ENCODE results near the gene HOXA4.
A peak's percentile ranks its signal among the peaks of the same experiment; 100 is the strongest.

GRCh38 chr7:27179503-27180430 is 49.2 kb upstream of the HOXA4 start:
- peak; percentile 83 for TF ChIP-seq CTCF (IDR thresholded peaks at IDR 0.05)
- no peak for TF ChIP-seq NFYB (CRISPR knock-in tag; conservative IDR thresholded peaks at IDR 0.05; ENCODE audit: low read depth)
- TF ChIP-seq, protein P1, sequence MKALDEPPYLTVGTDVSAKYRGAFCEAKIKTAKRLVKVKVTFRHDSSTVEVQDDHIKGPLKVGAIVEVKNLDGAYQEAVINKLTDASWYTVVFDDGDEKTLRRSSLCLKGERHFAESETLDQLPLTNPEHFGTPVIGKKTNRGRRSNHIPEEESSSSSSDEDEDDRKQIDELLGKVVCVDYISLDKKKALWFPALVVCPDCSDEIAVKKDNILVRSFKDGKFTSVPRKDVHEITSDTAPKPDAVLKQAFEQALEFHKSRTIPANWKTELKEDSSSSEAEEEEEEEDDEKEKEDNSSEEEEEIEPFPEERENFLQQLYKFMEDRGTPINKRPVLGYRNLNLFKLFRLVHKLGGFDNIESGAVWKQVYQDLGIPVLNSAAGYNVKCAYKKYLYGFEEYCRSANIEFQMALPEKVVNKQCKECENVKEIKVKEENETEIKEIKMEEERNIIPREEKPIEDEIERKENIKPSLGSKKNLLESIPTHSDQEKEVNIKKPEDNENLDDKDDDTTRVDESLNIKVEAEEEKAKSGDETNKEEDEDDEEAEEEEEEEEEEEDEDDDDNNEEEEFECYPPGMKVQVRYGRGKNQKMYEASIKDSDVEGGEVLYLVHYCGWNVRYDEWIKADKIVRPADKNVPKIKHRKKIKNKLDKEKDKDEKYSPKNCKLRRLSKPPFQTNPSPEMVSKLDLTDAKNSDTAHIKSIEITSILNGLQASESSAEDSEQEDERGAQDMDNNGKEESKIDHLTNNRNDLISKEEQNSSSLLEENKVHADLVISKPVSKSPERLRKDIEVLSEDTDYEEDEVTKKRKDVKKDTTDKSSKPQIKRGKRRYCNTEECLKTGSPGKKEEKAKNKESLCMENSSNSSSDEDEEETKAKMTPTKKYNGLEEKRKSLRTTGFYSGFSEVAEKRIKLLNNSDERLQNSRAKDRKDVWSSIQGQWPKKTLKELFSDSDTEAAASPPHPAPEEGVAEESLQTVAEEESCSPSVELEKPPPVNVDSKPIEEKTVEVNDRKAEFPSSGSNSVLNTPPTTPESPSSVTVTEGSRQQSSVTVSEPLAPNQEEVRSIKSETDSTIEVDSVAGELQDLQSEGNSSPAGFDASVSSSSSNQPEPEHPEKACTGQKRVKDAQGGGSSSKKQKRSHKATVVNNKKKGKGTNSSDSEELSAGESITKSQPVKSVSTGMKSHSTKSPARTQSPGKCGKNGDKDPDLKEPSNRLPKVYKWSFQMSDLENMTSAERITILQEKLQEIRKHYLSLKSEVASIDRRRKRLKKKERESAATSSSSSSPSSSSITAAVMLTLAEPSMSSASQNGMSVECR (CRISPR knock-in tag; IDR thresholded peaks at IDR 0.05; ENCODE audit: borderline replicate concordance), result no peak
- TF ChIP-seq, protein P2, sequence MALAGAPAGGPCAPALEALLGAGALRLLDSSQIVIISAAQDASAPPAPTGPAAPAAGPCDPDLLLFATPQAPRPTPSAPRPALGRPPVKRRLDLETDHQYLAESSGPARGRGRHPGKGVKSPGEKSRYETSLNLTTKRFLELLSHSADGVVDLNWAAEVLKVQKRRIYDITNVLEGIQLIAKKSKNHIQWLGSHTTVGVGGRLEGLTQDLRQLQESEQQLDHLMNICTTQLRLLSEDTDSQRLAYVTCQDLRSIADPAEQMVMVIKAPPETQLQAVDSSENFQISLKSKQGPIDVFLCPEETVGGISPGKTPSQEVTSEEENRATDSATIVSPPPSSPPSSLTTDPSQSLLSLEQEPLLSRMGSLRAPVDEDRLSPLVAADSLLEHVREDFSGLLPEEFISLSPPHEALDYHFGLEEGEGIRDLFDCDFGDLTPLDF (CRISPR knock-in tag; IDR thresholded peaks at IDR 0.05), result no peak
- no peak for TF ChIP-seq GABPB1 (CRISPR knock-in tag; IDR thresholded peaks at IDR 0.05)
- TF ChIP-seq JUN (CRISPR knock-in tag; IDR thresholded peaks at IDR 0.05), result no peak
- TF ChIP-seq, protein P3, sequence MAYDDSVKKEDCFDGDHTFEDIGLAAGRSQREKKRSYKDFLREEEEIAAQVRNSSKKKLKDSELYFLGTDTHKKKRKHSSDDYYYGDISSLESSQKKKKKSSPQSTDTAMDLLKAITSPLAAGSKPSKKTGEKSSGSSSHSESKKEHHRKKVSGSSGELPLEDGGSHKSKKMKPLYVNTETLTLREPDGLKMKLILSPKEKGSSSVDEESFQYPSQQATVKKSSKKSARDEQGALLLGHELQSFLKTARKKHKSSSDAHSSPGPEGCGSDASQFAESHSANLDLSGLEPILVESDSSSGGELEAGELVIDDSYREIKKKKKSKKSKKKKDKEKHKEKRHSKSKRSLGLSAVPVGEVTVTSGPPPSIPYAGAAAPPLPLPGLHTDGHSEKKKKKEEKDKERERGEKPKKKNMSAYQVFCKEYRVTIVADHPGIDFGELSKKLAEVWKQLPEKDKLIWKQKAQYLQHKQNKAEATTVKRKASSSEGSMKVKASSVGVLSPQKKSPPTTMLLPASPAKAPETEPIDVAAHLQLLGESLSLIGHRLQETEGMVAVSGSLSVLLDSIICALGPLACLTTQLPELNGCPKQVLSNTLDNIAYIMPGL (CRISPR knock-in tag; IDR thresholded peaks at IDR 0.05), result no peak
- no peak for TF ChIP-seq TP53 (CRISPR knock-in tag; IDR thresholded peaks at IDR 0.05)

All from WTC11 (cell line).